Placental epithelial cell (primary cell): ENCODE results near the gene TFPI2. TPM values are rescaled to one million over a fixed set of nuclear protein-coding genes. Genes with fewer than 3 reads are reported as not detected.

ENCODE experiments used
- small RNA-seq: library from RNA; depleted of rRNA; stranded (forward); fragments of <200 nt; gene quantifications from one replicate; pipeline ENCODE3, GENCODE V24; 2012
- total RNA-seq: library from RNA; depleted of rRNA; stranded (reverse); fragments of >200 nt; gene quantifications from 2 replicates; pipeline ENCODE4 v1.2.3, GENCODE V29; 2012

TFPI2 gene
- total RNA-seq, result 0.79 and 1.1 TPM in 2 replicates

GRCh38 chr7:93890464-93891068 lies at the start of gene TFPI2:
TSS of gene TFPI2 (minus strand) at chr7:93890753. CDS start at chr7:93890678, 75 bp downstream.

GRCh38 chr7:93921607-93922566 lies 31.3 kb upstream of the TFPI2 start, which contains the start of gene GNG11:
TSS of gene GNG11 (plus strand) at chr7:93921735. CDS start at chr7:93922138, 403 bp downstream.

GRCh38 chr7:93906267-93906666 lies 15.7 kb upstream of the TFPI2 start, which contains the start of gene GNGT1:
TSS of gene GNGT1 (plus strand) at chr7:93906567. CDS start at chr7:93906747, 180 bp downstream.

Small RNA genes lying within 50 kb of the gene (small RNA-seq; reads per million reads assigned to genes)
- gene AC002076.2, result not detected

Other genes with a start within 250 kb of the TFPI2 start
- not detected in 2 replicates for gene GNGT1, start 15.8 kb upstream of the TFPI2 start, total RNA-seq
- under 0.01 TPM in 1 of 2 replicates, not detected in the other for gene GNG11, start 31.0 kb upstream of the TFPI2 start, total RNA-seq
- gene BET1, start 113.6 kb upstream of the TFPI2 start, total RNA-seq, result 27.9 and 30.2 TPM in 2 replicates